Fibroblast of pulmonary artery (primary cell): ENCODE data around the gene NAMPT.
"Not testable (repeated sequence)": the region's sequence is repeated elsewhere in the genome, so short reads cannot be mapped to it uniquely, and the experiment has no call there.

Experiments used
- DNase-seq: peaks from one replicate; pipeline ENCODE4 v3.0.0-alpha.2; 2010; ENCODE audit warnings: low read depth
- H3K4me3 ChIP-seq: replicated peaks from 2 replicates; pipeline ENCODE4 v1.5.1; 2011; ENCODE audit warnings: low read depth, mild to moderate bottlenecking, control low read depth, low read length, moderate library complexity
- TF ChIP-seq, protein P1 (sequence below): IDR thresholded peaks from 2 replicates; pipeline ENCODE4 v1.5.1; 2011; ENCODE audit warnings: mild to moderate bottlenecking, control low read depth, low read length, inconsistent platforms; ENCODE audit errors: missing control alignments

NAMPT gene

DNA sequence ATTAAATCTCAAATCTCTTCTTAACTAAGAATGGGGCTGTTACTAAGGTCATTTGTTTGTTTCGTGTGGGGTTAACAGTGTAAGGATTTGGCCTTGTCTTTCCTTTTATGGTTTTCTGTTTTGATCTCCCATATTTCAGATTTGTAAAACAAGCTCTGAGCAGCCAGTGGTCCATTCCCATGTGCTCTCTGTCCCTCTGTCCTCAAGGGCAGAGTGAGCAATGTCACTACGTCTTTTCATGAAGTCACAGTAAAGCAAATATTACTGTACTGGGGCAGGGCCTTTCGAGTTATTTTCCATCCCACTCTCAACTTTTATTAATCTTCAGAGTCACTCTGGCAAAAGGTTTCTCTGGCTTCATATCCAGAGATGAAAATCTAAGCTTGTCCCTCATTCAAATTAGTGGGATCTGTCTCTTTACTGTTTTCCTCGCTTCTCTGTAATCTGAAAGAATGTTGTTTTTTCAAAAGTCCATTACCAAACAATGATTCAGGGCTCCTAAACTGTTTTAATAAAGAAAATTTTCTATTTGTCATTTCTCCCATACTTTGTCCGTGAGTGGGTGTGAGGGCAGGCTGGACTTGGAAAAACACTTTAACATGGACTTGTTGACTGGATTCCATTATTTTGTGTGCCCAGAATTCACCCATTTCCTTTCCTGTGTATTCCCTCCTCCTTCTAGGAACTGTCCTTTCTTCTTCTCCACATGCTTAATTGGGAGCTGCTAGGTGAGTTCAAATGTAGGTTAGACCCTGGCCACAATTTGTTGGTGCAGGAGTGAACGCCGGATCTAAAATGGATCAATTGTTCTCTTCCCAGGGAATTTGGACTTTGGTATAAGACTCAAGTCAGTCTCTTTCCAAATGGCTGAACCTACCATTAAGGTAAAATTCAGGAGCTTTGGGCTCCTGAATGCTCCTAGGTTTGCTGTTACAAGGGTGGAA is 42.1 kb upstream of the NAMPT start:
- H3K4me3 ChIP-seq: no peak overlapping the region
- TF ChIP-seq, protein P1, sequence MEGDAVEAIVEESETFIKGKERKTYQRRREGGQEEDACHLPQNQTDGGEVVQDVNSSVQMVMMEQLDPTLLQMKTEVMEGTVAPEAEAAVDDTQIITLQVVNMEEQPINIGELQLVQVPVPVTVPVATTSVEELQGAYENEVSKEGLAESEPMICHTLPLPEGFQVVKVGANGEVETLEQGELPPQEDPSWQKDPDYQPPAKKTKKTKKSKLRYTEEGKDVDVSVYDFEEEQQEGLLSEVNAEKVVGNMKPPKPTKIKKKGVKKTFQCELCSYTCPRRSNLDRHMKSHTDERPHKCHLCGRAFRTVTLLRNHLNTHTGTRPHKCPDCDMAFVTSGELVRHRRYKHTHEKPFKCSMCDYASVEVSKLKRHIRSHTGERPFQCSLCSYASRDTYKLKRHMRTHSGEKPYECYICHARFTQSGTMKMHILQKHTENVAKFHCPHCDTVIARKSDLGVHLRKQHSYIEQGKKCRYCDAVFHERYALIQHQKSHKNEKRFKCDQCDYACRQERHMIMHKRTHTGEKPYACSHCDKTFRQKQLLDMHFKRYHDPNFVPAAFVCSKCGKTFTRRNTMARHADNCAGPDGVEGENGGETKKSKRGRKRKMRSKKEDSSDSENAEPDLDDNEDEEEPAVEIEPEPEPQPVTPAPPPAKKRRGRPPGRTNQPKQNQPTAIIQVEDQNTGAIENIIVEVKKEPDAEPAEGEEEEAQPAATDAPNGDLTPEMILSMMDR: no peak
- DNase-seq: no peak

DNA sequence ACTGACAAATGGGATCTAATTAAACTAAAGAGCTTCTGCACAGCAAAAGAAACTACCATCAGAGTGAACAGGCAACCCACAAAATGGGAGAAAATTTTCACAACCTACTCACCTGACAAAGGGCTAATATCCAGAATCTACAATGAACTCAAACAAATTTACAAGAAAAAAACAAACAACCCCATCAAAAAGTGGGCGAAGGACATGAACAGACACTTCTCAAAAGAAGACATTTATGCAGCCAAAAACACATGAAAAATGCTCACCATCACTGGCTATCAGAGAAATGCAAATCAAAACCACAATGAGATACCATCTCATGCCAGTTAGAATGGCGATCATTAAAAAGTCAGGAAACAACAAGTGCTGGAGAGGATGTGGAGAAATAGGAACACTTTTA is 39.7 kb upstream of the NAMPT start:
- not testable (repeated sequence) for H3K4me3 ChIP-seq, DNase-seq

DNA sequence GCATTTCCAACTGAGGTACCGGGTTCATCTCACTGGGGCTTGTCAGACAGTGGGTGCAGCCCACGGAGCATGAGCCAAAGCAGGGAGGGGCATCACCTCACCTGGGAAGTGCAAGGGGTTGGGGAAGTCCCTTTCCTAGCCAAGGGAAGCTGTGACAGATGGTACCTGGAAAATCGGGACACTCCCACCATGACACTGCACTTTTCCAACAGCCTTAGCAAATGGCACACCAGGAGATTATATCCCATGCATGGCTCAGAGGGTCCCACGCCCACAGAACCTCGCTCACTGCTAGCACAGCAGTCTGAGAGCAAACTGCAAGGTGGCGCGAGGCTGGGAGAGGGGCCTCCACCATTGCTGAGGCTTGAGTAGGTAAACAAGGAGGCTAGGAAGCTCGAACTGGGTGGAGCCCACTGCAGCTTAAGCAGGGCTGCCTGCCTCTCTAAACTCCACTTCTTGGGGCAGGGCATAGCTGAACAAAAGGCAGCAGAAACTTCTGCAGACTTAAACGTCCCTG is 35.5 kb upstream of the NAMPT start:
- not testable (repeated sequence) for DNase-seq, H3K4me3 ChIP-seq

DNA sequence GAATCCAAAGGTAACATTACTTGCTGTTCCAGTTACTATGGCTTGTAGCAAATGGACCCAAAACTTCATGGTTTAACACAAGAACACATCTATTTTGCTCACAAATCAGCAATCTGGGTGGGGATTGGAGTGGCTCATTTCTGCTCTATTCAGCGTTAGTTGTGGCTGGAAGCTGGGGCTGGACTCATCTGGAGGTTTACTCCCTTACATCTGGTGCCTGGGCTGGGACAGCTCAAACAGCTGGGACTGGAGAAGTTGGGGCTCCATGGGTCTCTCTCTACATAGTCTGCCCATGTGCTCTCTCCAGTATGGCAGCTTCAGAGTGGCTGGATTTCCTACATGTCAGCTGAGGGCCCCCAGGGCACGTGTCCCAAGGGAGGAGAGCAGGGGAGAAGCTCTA is 33.7 kb upstream of the NAMPT start:
- TF ChIP-seq, protein P1: no peak
- H3K4me3 ChIP-seq: no peak overlapping the region
- DNase-seq: no peak

DNA sequence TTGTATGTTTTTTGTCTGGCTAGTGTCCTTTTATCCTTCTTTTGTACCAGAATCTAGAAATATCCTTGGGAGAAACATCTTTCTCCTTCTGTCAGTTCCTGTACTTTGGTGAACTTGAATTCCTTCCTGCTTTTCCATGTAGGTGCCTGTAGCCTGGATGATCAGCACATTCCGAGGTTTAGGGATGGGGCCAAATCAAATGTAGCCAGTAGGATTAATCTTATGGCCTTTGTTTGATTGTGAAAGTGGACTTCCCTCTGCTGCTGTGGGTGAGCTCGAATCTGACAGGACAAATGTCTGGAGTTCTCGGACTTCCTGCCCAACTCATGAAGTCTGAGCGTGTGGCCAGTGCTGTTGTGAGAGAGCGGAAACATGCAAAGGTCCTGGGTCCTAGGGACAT is 33.2 kb upstream of the NAMPT start:
- DNase-seq: peak; percentile 38
- TF ChIP-seq, protein P1: no peak
- H3K4me3 ChIP-seq: no peak overlapping the region

DNA sequence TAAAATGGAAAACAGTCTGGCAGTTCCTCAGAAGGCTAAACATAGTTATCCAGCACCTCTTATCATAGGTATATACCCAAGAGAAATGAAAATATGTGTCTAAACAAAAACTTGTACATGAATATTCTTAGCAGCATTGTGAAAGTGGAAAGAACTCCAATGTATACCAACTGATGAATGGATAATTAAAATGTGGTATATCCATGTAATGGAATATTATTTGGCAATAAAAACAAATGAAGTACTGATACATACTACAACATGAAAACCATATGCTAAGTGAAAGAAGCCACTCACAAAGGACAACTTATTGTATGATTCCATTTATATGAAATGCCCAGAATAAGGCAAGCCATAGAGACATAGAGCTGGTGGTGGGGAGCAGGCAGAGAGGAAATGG is 32.2 kb upstream of the NAMPT start:
- H3K4me3 ChIP-seq: no peak overlapping the region
- DNase-seq: no peak
- TF ChIP-seq, protein P1: no peak

DNA sequence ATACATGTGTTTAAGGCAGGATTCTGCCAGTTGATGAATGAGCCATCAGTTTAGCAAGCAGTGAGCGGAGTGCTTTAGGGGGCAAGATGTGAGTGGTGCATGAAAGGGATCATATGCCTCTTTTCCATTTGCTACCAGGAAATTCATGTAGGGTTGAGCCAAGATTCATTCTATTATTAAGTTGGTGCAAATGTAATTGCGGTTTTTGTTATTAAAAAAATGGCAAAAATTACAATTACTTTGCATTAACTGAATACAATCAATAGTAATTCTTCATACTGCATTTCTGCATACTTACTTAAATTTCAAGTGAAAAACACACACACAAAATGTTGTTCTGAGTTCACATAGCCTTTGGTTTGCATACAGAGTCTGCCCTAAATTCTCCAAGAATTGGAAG is 30.1 kb upstream of the NAMPT start:
- TF ChIP-seq, protein P1: no peak
- H3K4me3 ChIP-seq: no peak overlapping the region

DNA sequence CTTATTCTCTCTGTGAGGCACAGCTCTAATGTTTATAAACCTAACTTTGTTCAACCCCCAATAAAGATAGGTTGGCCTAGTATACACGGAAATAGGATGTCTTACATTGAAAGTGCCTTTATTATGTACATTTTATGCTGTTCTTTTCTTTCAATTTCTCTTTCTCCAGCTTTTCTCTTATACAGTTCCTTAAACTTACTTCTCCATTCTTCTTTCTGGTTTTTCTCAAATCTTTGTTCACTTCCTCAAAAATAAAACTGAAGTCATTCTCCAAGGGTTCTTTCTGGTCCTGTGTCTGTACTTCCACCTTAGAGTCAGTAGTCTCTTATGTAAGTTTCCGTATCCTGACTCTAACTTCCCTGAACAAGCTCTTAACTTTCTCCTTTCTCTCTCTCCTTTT is 29.2 kb upstream of the NAMPT start:
- TF ChIP-seq, protein P1: no peak
- DNase-seq: no peak
- no peak overlapping the region for H3K4me3 ChIP-seq

More for the DNA sequence above, 30.1 kb upstream of the NAMPT start:
- no peak for DNase-seq
